ENCODE measurements around the gene TBC1D22A. TPM values are rescaled to one million over a fixed set of nuclear protein-coding genes. Genes with fewer than 3 reads are reported as not detected.
A peak's percentile ranks its signal among the peaks of the same experiment; 100 is the strongest.

The TBC1D22A gene
- total and polyA plus RNA-seq, 2 donors (not counting 3 experiments of a cell fraction or from before 2014, with no cell fraction given): 26.1 to 32.4 TPM

DNA sequence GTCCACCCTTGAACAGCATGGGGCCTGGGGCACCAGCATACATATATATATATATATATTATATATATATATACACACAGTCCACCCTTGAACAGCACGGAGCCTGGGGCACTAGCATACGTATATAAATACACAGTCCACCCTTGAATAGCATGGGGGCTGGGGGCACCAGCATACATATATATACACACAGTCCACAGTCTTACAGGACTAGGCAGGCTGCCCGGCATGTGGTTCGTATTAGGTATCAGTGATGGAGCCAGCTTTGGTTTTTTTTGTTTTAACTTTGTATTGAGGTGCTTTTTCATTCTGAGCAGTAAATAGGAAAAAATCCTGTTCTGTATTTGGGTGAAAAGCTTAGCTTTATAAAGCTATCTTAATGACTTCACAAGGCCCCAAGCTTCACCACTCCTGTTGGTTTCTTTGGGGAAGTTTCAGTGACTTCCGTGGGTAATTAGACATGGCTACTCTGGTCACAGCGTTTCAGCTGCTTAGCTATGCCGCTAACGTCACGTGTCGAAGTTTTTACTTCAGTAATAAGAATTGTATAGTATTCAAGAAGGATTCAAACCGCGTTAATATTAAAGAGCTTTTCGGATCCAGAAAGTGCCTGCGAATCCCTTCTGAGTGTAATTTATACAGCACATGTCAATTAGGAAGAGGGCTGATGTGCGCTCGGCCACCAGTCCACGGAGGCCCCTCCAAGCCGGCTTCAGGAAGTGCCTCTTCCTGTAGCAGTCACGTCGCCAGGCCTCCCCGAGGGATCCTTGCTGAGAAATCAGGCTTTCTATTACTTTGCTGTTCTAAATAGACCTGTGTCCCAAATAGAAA, 179.7 kb downstream of the TBC1D22A start:
- H3K27ac ChIP-seq (ENCODE audit: insufficient read depth, low read depth, low read length): peak overlapping the region; percentile 83
- H3K4me1 ChIP-seq (ENCODE audit: control insufficient read depth, extremely low read depth, insufficient read depth, low read length): peaks cover 13% of the 10 kb centered on the region
- no peaks in the 10 kb centered on the region for H3K9me3 ChIP-seq (replicated peaks; ENCODE audit: control insufficient read depth, insufficient read depth, low read length)
- TSS peak; percentile 98 for BruUV-seq (replicated peaks)
- H4K20me1 ChIP-seq (replicated peaks; ENCODE audit: control insufficient read depth, extremely low read depth, insufficient read depth, low read length): no peaks in the 10 kb centered on the region
- peak overlapping the region; percentile 40 for H2AFZ ChIP-seq (ENCODE audit: low read depth, low read length)
- no peaks in the 10 kb centered on the region for H3K27me3 ChIP-seq (ENCODE audit: control insufficient read depth in 2 of 2, insufficient read depth in 2 of 2, low read length in 2 of 2)
- no peak for DNase-seq (ENCODE audit: low read depth, low spot score)
- ChIA-PET CTCF (interaction anchor here (1.8 to 2.1 kb wide), 2 partner anchors 12 to 96 kb away, joined by 8 to 10 read pairs; no protein-coding TSS in a partner anchor), POLR2A (no interaction called here)
- peak overlapping the region; percentile 62 for H3K9ac ChIP-seq (replicated peaks; ENCODE audit: extremely low read depth, insufficient read depth, low read length)
- no peak for TF ChIP-seq JUN (IDR thresholded peaks at IDR 0.05; ENCODE audit: borderline replicate concordance, insufficient read depth, insufficient read length, low read depth)
- H3K4me3 ChIP-seq (replicated peaks in 1 of 3; ENCODE audit: insufficient read depth in 1 of 3, low read depth in 1 of 3, low read length in 3 of 3): no peak overlapping the region
- H3K79me2 ChIP-seq (ENCODE audit: control insufficient read depth, insufficient read depth, low read length): no peaks in the 10 kb centered on the region
- H3K4me2 ChIP-seq (ENCODE audit: insufficient read depth, low read length): peak overlapping the region; percentile 80
- dilution Hi-C loops (cut with MboI; ENCODE audit: extremely low pct_ligation_motif_present, low sequenced_read_pairs): no loop called here
- intact Hi-C loops (cut with micrococcal nuclease): loop anchor here (1.0 to 5.0 kb wide), 3 partner anchors 8 to 95 kb away; no protein-coding TSS in a partner anchor
- no peak for FAIRE-seq
- H3K36me3 ChIP-seq (ENCODE audit: control insufficient read depth in 2 of 2, extremely low read depth in 1 of 2, insufficient read depth in 2 of 2, low read length in 2 of 2): no peaks in the 10 kb centered on the region
- H3K9me1 ChIP-seq (replicated peaks; ENCODE audit: control insufficient read depth, extremely low read depth, insufficient read depth, low read length): no peaks in the 10 kb centered on the region

DNA sequence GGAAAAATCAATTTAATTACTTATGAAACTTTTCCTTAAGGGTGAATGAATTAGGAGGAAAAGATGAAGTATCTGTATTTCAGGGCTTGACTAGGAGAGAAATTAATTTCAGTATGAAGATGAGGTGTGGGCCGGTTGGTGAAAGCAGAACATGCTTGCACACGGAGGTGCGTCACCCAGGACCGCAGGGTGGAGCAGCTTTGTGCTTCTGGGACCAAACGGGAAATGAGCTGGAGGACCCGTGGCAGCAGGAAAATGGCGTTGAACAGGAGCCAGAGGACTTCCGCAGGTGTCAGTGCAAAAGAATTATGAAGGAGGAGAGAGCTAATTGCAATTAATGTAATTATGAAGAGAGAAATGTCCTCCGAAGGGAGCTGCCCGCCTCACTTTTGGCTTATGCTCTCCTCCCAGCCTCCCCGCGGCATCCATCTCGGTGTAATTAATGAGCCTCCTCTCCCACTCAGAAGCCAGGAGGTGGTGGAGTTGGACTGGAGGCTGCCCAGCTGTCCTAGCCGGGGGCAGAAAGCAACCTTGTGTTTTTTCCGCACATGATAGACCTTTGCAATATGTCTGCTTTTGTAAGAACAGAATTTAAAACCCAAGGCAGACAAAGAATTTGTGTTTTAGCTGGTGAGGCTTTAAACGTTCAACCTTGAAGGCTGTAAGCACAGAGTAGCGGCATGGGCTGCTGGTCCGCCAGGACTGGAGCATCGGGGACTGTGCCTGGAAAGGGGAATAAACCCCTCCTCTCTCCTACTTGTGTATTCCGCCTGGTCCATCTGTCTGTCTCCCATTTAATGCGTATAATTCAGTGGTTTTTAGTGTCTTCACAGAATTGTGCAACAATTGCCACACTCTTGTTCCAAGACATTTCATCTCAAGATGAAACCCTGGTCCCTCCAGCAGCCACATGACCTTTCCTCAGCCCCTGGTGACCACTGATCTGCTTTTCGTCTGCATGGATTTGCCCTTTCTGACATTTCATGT, 180.6 kb downstream of the TBC1D22A start:
- peak overlapping the region; percentile 62 for H3K9ac ChIP-seq (replicated peaks; ENCODE audit: extremely low read depth, insufficient read depth, low read length)
- no peaks in the 10 kb centered on the region for H3K79me2 ChIP-seq (ENCODE audit: control insufficient read depth, insufficient read depth, low read length)
- TSS peak; percentile 20 for BruUV-seq (replicated peaks)
- no peaks in the 10 kb centered on the region for H3K9me3 ChIP-seq (replicated peaks; ENCODE audit: control insufficient read depth, insufficient read depth, low read length)
- FAIRE-seq (peak; percentile 55), DNase-seq (ENCODE audit: low read depth, low spot score) (peak; percentile 68)
- H3K36me3 ChIP-seq (ENCODE audit: control insufficient read depth in 2 of 2, extremely low read depth in 1 of 2, insufficient read depth in 2 of 2, low read length in 2 of 2): no peaks in the 10 kb centered on the region
- H3K9me1 ChIP-seq (replicated peaks; ENCODE audit: control insufficient read depth, extremely low read depth, insufficient read depth, low read length): no peaks in the 10 kb centered on the region
- H3K4me1 ChIP-seq (ENCODE audit: control insufficient read depth, extremely low read depth, insufficient read depth, low read length): peaks cover 13% of the 10 kb centered on the region
- intact Hi-C loops (cut with micrococcal nuclease): loop anchor here (1.0 to 5.0 kb wide), 3 partner anchors 9 to 96 kb away; no protein-coding TSS in a partner anchor
- H3K27ac ChIP-seq (ENCODE audit: insufficient read depth, low read depth, low read length): peak overlapping the region; percentile 83
- ChIA-PET POLR2A (interaction anchor here (0.6 kb wide), 1 partner anchor 15 kb away, joined by 3 read pairs; no protein-coding TSS in a partner anchor), CTCF (interaction anchor here (1.8 to 2.1 kb wide), 2 partner anchors 11 to 97 kb away, joined by 8 to 10 read pairs; no protein-coding TSS in a partner anchor)
- H3K4me2 ChIP-seq (ENCODE audit: insufficient read depth, low read length): peak overlapping the region; percentile 80
- no peaks in the 10 kb centered on the region for H3K27me3 ChIP-seq (ENCODE audit: control insufficient read depth in 2 of 2, insufficient read depth in 2 of 2, low read length in 2 of 2)
- no peaks in the 10 kb centered on the region for H4K20me1 ChIP-seq (replicated peaks; ENCODE audit: control insufficient read depth, extremely low read depth, insufficient read depth, low read length)
- dilution Hi-C loops (cut with MboI; ENCODE audit: extremely low pct_ligation_motif_present, low sequenced_read_pairs): no loop called here
- peak overlapping the region; percentile 40 for H2AFZ ChIP-seq (ENCODE audit: low read depth, low read length)
- peak overlapping the region in 1 of 3 experiments; percentile 3 for H3K4me3 ChIP-seq (replicated peaks in 1 of 3; ENCODE audit: insufficient read depth in 1 of 3, low read depth in 1 of 3, low read length in 3 of 3)
- TF ChIP-seq FOS (IDR thresholded peaks at IDR 0.05; ENCODE audit: borderline replicate concordance, insufficient read depth, low read length): peak; percentile 66
- no peak for TF ChIP-seq EZH2 (IDR thresholded peaks at IDR 0.05; ENCODE audit: borderline replicate concordance, low read depth, low read length, severe bottlenecking)
